Ovary (tissue), 9 donors: ENCODE data around the gene ITPR1. TPM values are rescaled to one million over a fixed set of nuclear protein-coding genes. Genes with fewer than 3 reads are reported as not detected.

Experiments used
- DNase-seq, 5 donors: peaks; one replicate each; pipeline ENCODE4 v3.0.0-alpha.2; 2019 to 2020
- H3K27ac ChIP-seq, 2 donors: fragments of 200-600 bp; one replicate each; pipeline versions ENCODE4 v1.5.1 to v1.8.0; 2019 to 2022
- H3K27me3 ChIP-seq: fragments of 200-600 bp; one replicate; pipeline ENCODE4 v1.8.0; 2022
- H3K36me3 ChIP-seq: fragments of 200-600 bp; sonication (generic); one replicate; pipeline ENCODE4 v1.5.1; 2019
- H3K4me1 ChIP-seq: one replicate; pipeline ENCODE4 v1.8.1; 2013; ENCODE audit warnings: mild to moderate bottlenecking, moderate library complexity; ENCODE audit not compliant: insufficient read depth
- H3K4me3 ChIP-seq: fragments of 200-600 bp; sonication (generic); one replicate; pipeline ENCODE4 v1.5.1; 2017
- H3K9me3 ChIP-seq, 2 donors: fragments of 200-600 bp in 1 of 2; sonication (generic) in 1 of 2; one replicate each; pipeline versions ENCODE4 v1.5.1 to v1.8.1; 2013 to 2019; ENCODE audit warnings: mild to moderate bottlenecking in 1 of 2, moderate library complexity in 1 of 2
- EP300 ChIP-seq: sonication (generic); formaldehyde crosslinking; IDR thresholded peaks from one replicate; pipeline ENCODE4 v1.6.1; 2017; ENCODE audit warnings: antibody characterized with exemption
- POLR2A ChIP-seq: fragments of 450-650 bp; IDR thresholded peaks from one replicate; pipeline ENCODE4 v1.6.1; 2017; ENCODE audit warnings: antibody characterized with exemption, mild to moderate bottlenecking, moderate library complexity
- WGBS, 3 donors: extraction: QIAGEN DNeasy Blood & Tissue Kit in 1 of 3; methylation state at CpG; one replicate each; pipeline versions ENCODE4 v1.1.5 to v1.1.7; 2013 to 2017; 5-methylcytosine and 5-hydroxymethylcytosine counted together
- intact Hi-C, 4 donors: fragments of 100-400 bp; cut with DNase I; formaldehyde crosslinking; loops; one replicate each; pipeline versions ENCODE4 v1.11.0 to v1.15.1; 2022 to 2023
- polyA plus RNA-seq, 2 donors: library from polyadenylated mRNA; stranded (reverse); fragments of 200-250 nt in 1 of 2; fragments of 350-450 nt in 1 of 2; fragmentation: Illumina TruSeq in 1 of 2; extraction: RNeasy Lipid Tissue Mini Kit (QIAGEN cat#74804) in 1 of 2; gene quantifications; one replicate each; pipeline ENCODE4 v1.2.3, GENCODE V29; 2013 to 2014
- total RNA-seq, 7 donors: library from RNA; depleted of rRNA in 2 of 7; stranded (reverse); fragments of >200 nt in 2 of 7; fragmentation: NEBNext Ultra II Directional in 3 of 7; extraction: Animal tissue kit (Norgen Biotek cat#: 25700) in 3 of 7; gene quantifications; one replicate each; pipeline versions ENCODE4 v1.1.0 to v1.2.4, GENCODE V29; 2016 to 2023
- TF ChIP-seq, protein P1 (sequence below), 3 donors: fragments of 450-650 bp in 2 of 3; fragments of 200-600 bp in 1 of 3; IDR thresholded peaks; one replicate each; pipeline versions ENCODE4 v1.5.1 to v1.8.0; 2016 to 2022; ENCODE audit warnings: antibody characterized with exemption in 3 of 3, mild to moderate bottlenecking in 1 of 3
- donor health status: DM: no; HTN: no; CAD: no; lungs with moderate emphysema.
- donor health status: DM: no; HTN: no; CAD: no.
- donor health status: Bipolar disorder and iron deficiency.
- donor health status: DM: yes; HTN: yes; CAD: no.
- donor health status: DM: no; HTN: no; CAD: no.
- donor health status: DM: yes; HTN: yes; CAD: no.

The ITPR1 gene
- total and polyA plus RNA-seq, 9 donors: 59.5 to 313 (median 144) TPM

DNA sequence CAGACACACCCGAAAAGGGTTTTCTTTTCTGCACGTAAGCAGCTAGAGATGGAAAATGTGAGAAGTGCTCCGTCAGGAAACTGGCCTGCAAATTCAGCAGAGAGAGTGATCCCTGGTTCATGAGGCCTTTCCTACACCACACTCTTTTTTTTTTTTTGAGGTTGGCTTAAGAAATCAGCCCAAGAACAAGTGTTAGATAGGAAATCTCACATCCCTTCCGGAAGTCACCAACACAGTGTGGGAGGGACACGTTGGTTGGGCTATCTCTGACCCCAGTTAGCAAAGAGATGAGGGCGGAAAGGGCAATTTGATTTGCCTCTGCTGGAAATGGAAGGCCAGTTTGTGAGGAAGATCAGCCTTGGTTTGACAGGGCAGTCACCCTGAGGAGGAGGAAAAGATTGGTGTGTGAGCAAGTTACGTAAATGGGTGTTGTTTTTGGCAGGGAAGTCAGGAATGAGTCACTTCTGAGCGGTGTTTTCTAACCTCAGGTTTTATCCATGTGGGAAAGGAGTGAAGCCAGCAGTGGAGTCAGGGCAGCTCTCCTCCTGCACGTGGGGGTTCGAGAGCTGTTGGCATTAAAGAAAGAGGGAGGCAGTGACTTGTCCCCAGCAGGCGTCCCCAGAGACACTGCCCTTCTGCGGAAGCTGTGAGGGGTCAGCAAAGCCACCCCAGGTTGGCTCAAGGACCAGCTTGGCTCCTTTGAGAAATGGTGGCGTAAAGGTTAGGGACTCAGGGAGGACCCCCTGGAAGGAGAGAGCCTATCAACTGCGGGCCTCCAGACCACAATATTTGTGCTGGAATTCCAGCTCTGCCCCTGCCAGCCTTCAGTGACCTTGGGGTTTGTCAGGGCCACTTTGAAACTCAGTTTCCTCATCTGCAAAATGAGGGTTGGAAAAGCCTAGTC lies 248.5 kb downstream of the ITPR1 start:
- 21 to 33% (median 24%) methylated on average over 14 of the region's 14 CpGs for WGBS, 3 donors
- Histone ChIP-seq H3K9me3 (no peaks in the 10 kb centered on the region), H3K27me3 (no peaks in the 10 kb centered on the region), H3K4me3 (no peak overlapping the region), H3K36me3 (no peaks in the 10 kb centered on the region), H3K4me1 (peaks cover 14% of the 10 kb centered on the region), H3K27ac (peak overlapping the region; percentile 84 to 93)
- TF ChIP-seq, protein P1, sequence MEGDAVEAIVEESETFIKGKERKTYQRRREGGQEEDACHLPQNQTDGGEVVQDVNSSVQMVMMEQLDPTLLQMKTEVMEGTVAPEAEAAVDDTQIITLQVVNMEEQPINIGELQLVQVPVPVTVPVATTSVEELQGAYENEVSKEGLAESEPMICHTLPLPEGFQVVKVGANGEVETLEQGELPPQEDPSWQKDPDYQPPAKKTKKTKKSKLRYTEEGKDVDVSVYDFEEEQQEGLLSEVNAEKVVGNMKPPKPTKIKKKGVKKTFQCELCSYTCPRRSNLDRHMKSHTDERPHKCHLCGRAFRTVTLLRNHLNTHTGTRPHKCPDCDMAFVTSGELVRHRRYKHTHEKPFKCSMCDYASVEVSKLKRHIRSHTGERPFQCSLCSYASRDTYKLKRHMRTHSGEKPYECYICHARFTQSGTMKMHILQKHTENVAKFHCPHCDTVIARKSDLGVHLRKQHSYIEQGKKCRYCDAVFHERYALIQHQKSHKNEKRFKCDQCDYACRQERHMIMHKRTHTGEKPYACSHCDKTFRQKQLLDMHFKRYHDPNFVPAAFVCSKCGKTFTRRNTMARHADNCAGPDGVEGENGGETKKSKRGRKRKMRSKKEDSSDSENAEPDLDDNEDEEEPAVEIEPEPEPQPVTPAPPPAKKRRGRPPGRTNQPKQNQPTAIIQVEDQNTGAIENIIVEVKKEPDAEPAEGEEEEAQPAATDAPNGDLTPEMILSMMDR (IDR thresholded peaks at IDR 0.05): no peak
- TF ChIP-seq EP300: peak; percentile 50
- peak; percentile 33 for TF ChIP-seq POLR2A
- DNase-seq: peak; percentile 72 to 86 (median 77)
- intact Hi-C loops: no loop called here

- 92 to 97% (median 94%) methylated on average over 5 of the region's 5 CpGs for WGBS, 3 donors
- peaks cover 14% of the 10 kb centered on the region for H3K4me1 ChIP-seq
- H3K9me3 ChIP-seq: no peaks in the 10 kb centered on the region
- intact Hi-C loops: no loop called here
- no peaks in the 10 kb centered on the region for H3K27me3 ChIP-seq
- no peaks in the 10 kb centered on the region for H3K36me3 ChIP-seq
- TF ChIP-seq EP300 (no peak), POLR2A (no peak)
- TF ChIP-seq, protein P1 (IDR thresholded peaks at IDR 0.05): no peak
- H3K4me3 ChIP-seq: no peak overlapping the region
- DNase-seq: peak in 1 of 5 donors; percentile 40
- H3K27ac ChIP-seq: peak overlapping the region; percentile 84 to 93
These were observed 249.2 kb downstream of the ITPR1 start for GRCh38 chr3:4742359-4742758.

- peak overlapping the region in 1 of 2 donors; percentile 93 for H3K27ac ChIP-seq
- DNase-seq: no peak
- WGBS, 3 donors: 91 to 96% (median 92%) methylated on average over 4 of the region's 4 CpGs
- TF ChIP-seq, protein P1 (IDR thresholded peaks at IDR 0.05): no peak
- TF ChIP-seq POLR2A (no peak), EP300 (no peak)
- no peaks in the 10 kb centered on the region for H3K9me3 ChIP-seq
- H3K4me3 ChIP-seq: no peak overlapping the region
- no peaks in the 10 kb centered on the region for H3K36me3 ChIP-seq
- no peaks in the 10 kb centered on the region for H3K27me3 ChIP-seq
- intact Hi-C loops: no loop called here
- peaks cover 14% of the 10 kb centered on the region for H3K4me1 ChIP-seq
These were observed 250.2 kb downstream of the ITPR1 start for GRCh38 chr3:4743371-4743770.

DNA sequence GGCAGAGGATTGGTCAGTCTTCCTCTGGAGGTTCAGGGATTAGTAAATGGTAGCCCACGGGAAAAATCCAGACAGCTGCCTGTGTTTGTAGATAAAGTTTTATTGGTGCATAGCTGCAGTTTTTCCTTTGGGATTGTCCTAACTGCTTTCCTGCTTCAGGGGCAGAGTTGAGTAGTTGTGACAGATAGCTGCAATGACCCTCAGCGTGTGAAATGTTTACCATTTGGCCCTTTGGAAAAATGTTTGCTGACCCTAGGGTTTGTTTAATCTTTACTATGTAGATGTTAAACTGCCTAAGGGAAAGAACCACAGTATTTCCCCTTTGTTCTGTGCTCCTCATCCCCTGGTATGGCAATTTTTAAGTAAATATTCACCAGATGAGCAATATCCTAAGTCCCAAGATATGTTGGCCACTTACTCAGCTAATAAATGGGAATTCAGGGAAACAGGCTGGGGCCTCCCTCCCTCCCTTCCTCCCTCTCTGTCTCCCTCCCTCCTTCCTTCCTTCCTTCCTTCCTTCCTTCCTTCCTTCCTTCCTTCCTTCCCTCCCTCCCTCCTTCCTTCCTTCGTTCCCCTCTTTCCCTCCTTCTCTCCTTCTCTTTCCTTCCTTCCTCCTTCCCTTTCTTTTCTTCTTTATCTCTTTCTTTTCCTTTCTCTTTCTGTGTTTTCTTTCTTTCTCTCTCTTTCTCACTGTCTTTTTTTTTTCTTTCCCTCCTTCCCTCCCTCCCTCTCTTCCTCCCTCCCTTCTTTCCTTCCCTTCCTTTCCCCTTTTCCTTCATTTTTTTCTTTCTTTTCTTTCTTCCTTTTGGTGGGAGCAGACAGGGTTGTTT lies 251.5 kb downstream of the ITPR1 start:
- no peaks in the 10 kb centered on the region for H3K27me3 ChIP-seq
- TF ChIP-seq, protein P1 (IDR thresholded peaks at IDR 0.05): no peak
- no peak for TF ChIP-seq POLR2A
- no peak for TF ChIP-seq EP300
- peak overlapping the region in 1 of 2 donors; percentile 93 for H3K27ac ChIP-seq
- intact Hi-C loops: no loop called here
- H3K9me3 ChIP-seq: no peaks in the 10 kb centered on the region
- DNase-seq: peak in 1 of 5 donors; percentile 6
- H3K4me3 ChIP-seq: no peak overlapping the region
- H3K4me1 ChIP-seq: peaks cover 18% of the 10 kb centered on the region
- 69 to 79% (median 77%) methylated on average over 3 of the region's 3 CpGs for WGBS, 3 donors
- H3K36me3 ChIP-seq: no peaks in the 10 kb centered on the region
